ENCODE measurements around the gene ADAMTS8.

ADAMTS8 gene

GRCh38 chr11:130471731-130472433, 43.5 kb upstream of the ADAMTS8 start:
- TF ChIP-seq REST (IDR thresholded peaks at IDR 0.05; ENCODE audit: insufficient read depth in 1 of 2, low read depth in 2 of 2, low read length in 2 of 2) (no peak), TAF1 (IDR thresholded peaks at IDR 0.05; ENCODE audit: borderline replicate concordance, insufficient read depth, low read length) (no peak), POLR2AphosphoS5 (IDR thresholded peaks at IDR 0.05; ENCODE audit: low read depth, low read length) (no peak), FOXP2 (optimal IDR thresholded peaks at IDR 0.05; ENCODE audit: borderline replicate concordance, extremely low read depth, extremely low read length, insufficient read depth) (no peak), SIN3A (IDR thresholded peaks at IDR 0.05; ENCODE audit: borderline replicate concordance, insufficient read depth, low read length) (no peak)

GRCh38 chr11:130470832-130471706, 42.7 kb upstream of the ADAMTS8 start:
- TF ChIP-seq FOXP2 (optimal IDR thresholded peaks at IDR 0.05; ENCODE audit: borderline replicate concordance, extremely low read depth, extremely low read length, insufficient read depth) (no peak), SIN3A (IDR thresholded peaks at IDR 0.05; ENCODE audit: borderline replicate concordance, insufficient read depth, low read length) (no peak), REST (IDR thresholded peaks at IDR 0.05; ENCODE audit: insufficient read depth in 1 of 2, low read depth in 2 of 2, low read length in 2 of 2) (no peak), TAF1 (IDR thresholded peaks at IDR 0.05; ENCODE audit: borderline replicate concordance, insufficient read depth, low read length) (no peak), POLR2AphosphoS5 (IDR thresholded peaks at IDR 0.05; ENCODE audit: low read depth, low read length) (no peak)

- no peak for TF ChIP-seq TAF1 (IDR thresholded peaks at IDR 0.05; ENCODE audit: borderline replicate concordance, insufficient read depth, low read length)
These were observed 40.8 kb upstream of the ADAMTS8 start for GRCh38 chr11:130469181-130469580.

- TF ChIP-seq FOXP2 (optimal IDR thresholded peaks at IDR 0.05; ENCODE audit: borderline replicate concordance, extremely low read depth, extremely low read length, insufficient read depth), result no peak
- TF ChIP-seq TAF1 (IDR thresholded peaks at IDR 0.05; ENCODE audit: borderline replicate concordance, insufficient read depth, low read length), result no peak
These were observed 38.9 kb upstream of the ADAMTS8 start for GRCh38 chr11:130467116-130467900.

- TF ChIP-seq TAF1 (IDR thresholded peaks at IDR 0.05; ENCODE audit: borderline replicate concordance, insufficient read depth, low read length), result no peak
- TF ChIP-seq REST (IDR thresholded peaks at IDR 0.05; ENCODE audit: insufficient read depth in 1 of 2, low read depth in 2 of 2, low read length in 2 of 2), result no peak
- TF ChIP-seq SIN3A (IDR thresholded peaks at IDR 0.05; ENCODE audit: borderline replicate concordance, insufficient read depth, low read length), result no peak
- TF ChIP-seq POLR2AphosphoS5 (IDR thresholded peaks at IDR 0.05; ENCODE audit: low read depth, low read length), result no peak
- TF ChIP-seq FOXP2 (optimal IDR thresholded peaks at IDR 0.05; ENCODE audit: borderline replicate concordance, extremely low read depth, extremely low read length, insufficient read depth), result no peak
These were observed 36.9 kb upstream of the ADAMTS8 start for GRCh38 chr11:130465263-130465662.

Measured in PFSK-1 (cell line).